SK-N-SH (cell line): ENCODE data around the gene DDIT3. TPM values are rescaled to one million over a fixed set of nuclear protein-coding genes. Genes with fewer than 3 reads are reported as not detected.

ENCODE experiments used
- CTCF ChIA-PET: fragments of 300-600, 350-600 bp; formaldehyde crosslinking; extraction: SDS; loops from one replicate; lab custom pipeline; 2021; lab: Yijun Ruan, JAX
- POLR2A ChIA-PET: fragments of 350-600 bp; sonication (Branson Sonifier 250); formaldehyde crosslinking; extraction: SDS; loops from one replicate; lab custom pipeline; 2020; ENCODE audit warnings: antibody characterized with exemption, inconsistent platforms; lab: Yijun Ruan, JAX
- DNase-seq: peaks from one replicate; pipeline ENCODE4 v3.0.0; 2012
- H2AFZ ChIP-seq: fragments of 200-600 bp; sonication (generic); 2 replicates; pipeline ENCODE4 v1.8.1; 2016; ENCODE audit warnings: antibody characterized with exemption, mild to moderate bottlenecking, low read depth
- H3F3A ChIP-seq: fragments of 200-600 bp; sonication (generic); replicated peaks from 2 replicates; pipeline ENCODE3; 2016; ENCODE audit warnings: antibody characterized with exemption, mild to moderate bottlenecking; ENCODE audit not compliant: insufficient read depth
- H3K27ac ChIP-seq, 2 experiments: fragments of 200-500 bp in 1 of 2; fragments of 200-600 bp in 1 of 2; sonication (Bioruptor generic) in 1 of 2; sonication (generic), shearing (Covaris generic) in 1 of 2; 2 replicates each; pipeline versions ENCODE4 v1.5.1 to v1.6.1; 2014 to 2016; ENCODE audit warnings: low read depth in 2 of 2, inconsistent platforms in 1 of 2, low read length in 1 of 2, mild to moderate bottlenecking in 1 of 2, mixed read lengths in 1 of 2
- H3K27me3 ChIP-seq: fragments of 200-600 bp; sonication (generic), shearing (Covaris generic); 2 replicates; pipeline ENCODE4 v1.6.1; 2016; ENCODE audit warnings: mixed run types; ENCODE audit not compliant: insufficient read depth
- H3K36me3 ChIP-seq, 2 experiments: fragments of 200-500 bp in 1 of 2; fragments of 200-600 bp in 1 of 2; sonication (Bioruptor generic) in 1 of 2; sonication (generic) in 1 of 2; replicated peaks in 1 of 2; 2 replicates each; pipeline versions ENCODE3 to v1.5.1; 2014 to 2016; ENCODE audit warnings: low read length in 1 of 2, mild to moderate bottlenecking in 1 of 2; ENCODE audit not compliant: insufficient read depth in 2 of 2, control insufficient read depth in 1 of 2
- H3K4me1 ChIP-seq, 2 experiments: fragments of 200-500 bp in 1 of 2; fragments of 200-600 bp in 1 of 2; sonication (Bioruptor generic) in 1 of 2; sonication (generic), shearing (Covaris generic) in 1 of 2; 2 replicates each; pipeline versions ENCODE4 v1.5.1 to v1.6.1; 2014 to 2016; ENCODE audit warnings: low read depth in 1 of 2, low read length in 1 of 2, mixed run types in 1 of 2; ENCODE audit not compliant: insufficient read depth in 2 of 2, control insufficient read depth in 1 of 2
- H3K4me2 ChIP-seq: fragments of 200-600 bp; sonication (generic), shearing (Covaris generic); 2 replicates; pipeline ENCODE4 v1.6.1; 2017; ENCODE audit warnings: mixed run types
- H3K4me3 ChIP-seq, 2 experiments: fragments of 200-500 bp in 1 of 2; fragments of 200-600 bp in 1 of 2; sonication (Bioruptor generic) in 1 of 2; sonication (generic), shearing (Covaris generic) in 1 of 2; 2 replicates each; pipeline versions ENCODE4 v1.5.1 to v1.8.1; 2014 to 2016; ENCODE audit warnings: low read depth in 2 of 2, inconsistent platforms in 1 of 2, low read length in 1 of 2, mild to moderate bottlenecking in 1 of 2, mixed read lengths in 1 of 2, moderate library complexity in 1 of 2
- H3K79me2 ChIP-seq: fragments of 200-600 bp; sonication (generic); 2 replicates; pipeline ENCODE4 v1.8.1; 2017; ENCODE audit warnings: mild to moderate bottlenecking; ENCODE audit not compliant: insufficient read depth
- H3K9ac ChIP-seq: fragments of 200-600 bp; sonication (generic); 2 replicates; pipeline ENCODE4 v1.6.1; 2017; ENCODE audit warnings: mixed run types
- H3K9me2 ChIP-seq: fragments of 200-600 bp; sonication (generic); 2 replicates; pipeline ENCODE4 v1.6.1; 2017; ENCODE audit warnings: mixed run types
- H3K9me3 ChIP-seq: fragments of 200-600 bp; sonication (generic); 2 replicates; pipeline ENCODE4 v1.6.1; 2017; ENCODE audit warnings: mixed run types, mild to moderate bottlenecking, moderate library complexity
- H4K20me1 ChIP-seq: fragments of 200-600 bp; sonication (generic); 2 replicates; pipeline ENCODE4 v1.6.1; 2017; ENCODE audit warnings: mild to moderate bottlenecking, mixed run types; ENCODE audit not compliant: insufficient read depth
- EP300 ChIP-seq, 2 experiments: IDR thresholded peaks; 2 replicates each; pipeline versions ENCODE4 v1.4.0 to v1.6.1; 2012; ENCODE audit warnings: borderline replicate concordance in 1 of 2, low read depth in 1 of 2, low read length in 1 of 2
- EZH2phosphoT487 ChIP-seq: fragments of 200-600 bp; sonication (generic); IDR thresholded peaks from 2 replicates; pipeline ENCODE4 v1.6.1; 2017; ENCODE audit warnings: low read depth, mixed run types, mild to moderate bottlenecking, antibody characterized with exemption, moderate library complexity, borderline replicate concordance
- FOSL2 ChIP-seq: IDR thresholded peaks from 2 replicates; pipeline ENCODE4 v1.4.0; 2012; ENCODE audit warnings: low read depth, mild to moderate bottlenecking, moderate library complexity, borderline replicate concordance
- FOXJ3 ChIP-seq: sonication (generic); formaldehyde crosslinking; IDR thresholded peaks from 2 replicates; pipeline ENCODE4 v1.5.1; 2020; ENCODE audit warnings: mild to moderate bottlenecking, missing genetic modification reagents
- FOXM1 ChIP-seq: IDR thresholded peaks from 2 replicates; pipeline ENCODE4 v1.4.0; 2012; ENCODE audit warnings: low read depth, mild to moderate bottlenecking
- MEF2A ChIP-seq: IDR thresholded peaks from 2 replicates; pipeline ENCODE4 v1.4.0; 2012; ENCODE audit warnings: low read depth, borderline replicate concordance
- NFIC ChIP-seq: IDR thresholded peaks from 2 replicates; pipeline ENCODE4 v1.4.0; 2012; ENCODE audit warnings: borderline replicate concordance
- NRF1 ChIP-seq: IDR thresholded peaks from 2 replicates; pipeline ENCODE4 v1.6.1; 2012; ENCODE audit warnings: low read depth, mild to moderate bottlenecking, low read length
- RAD21 ChIP-seq: IDR thresholded peaks from 2 replicates; pipeline ENCODE4 v1.6.1; 2012; ENCODE audit warnings: mild to moderate bottlenecking, low read length
- RXRA ChIP-seq: IDR thresholded peaks from 2 replicates; pipeline ENCODE4 v1.4.0; 2012; ENCODE audit warnings: low read depth, mild to moderate bottlenecking, borderline replicate concordance
- SIN3A ChIP-seq: IDR thresholded peaks from 2 replicates; pipeline ENCODE4 v1.6.1; 2012; ENCODE audit warnings: low read depth, mild to moderate bottlenecking, low read length, moderate library complexity, borderline replicate concordance
- SMC3 ChIP-seq: IDR thresholded peaks from 2 replicates; pipeline ENCODE4 v1.6.1; 2012; ENCODE audit warnings: low read depth, low read length, improper control_type of control experiment
- TEAD4 ChIP-seq: IDR thresholded peaks from 2 replicates; pipeline ENCODE4 v1.4.0; 2012; ENCODE audit warnings: mild to moderate bottlenecking, borderline replicate concordance; ENCODE audit not compliant: insufficient read depth
- YY1 ChIP-seq: IDR thresholded peaks from 2 replicates; pipeline ENCODE4 v1.4.0; 2012; ENCODE audit warnings: low read depth, mild to moderate bottlenecking
- WGBS: methylation state at CpG from one replicate; pipeline ENCODE4 v1.1.6; 2017; ENCODE audit warnings: low lambda C conversion rate; 5-methylcytosine and 5-hydroxymethylcytosine counted together
- polyA plus RNA-seq, 3 experiments: library from polyadenylated mRNA; depleted of rRNA; stranded (reverse); fragments of >200 nt; gene quantifications; 2 replicates each; pipeline ENCODE4 v1.2.3, GENCODE V29; 2012
- TF ChIP-seq, protein P1 (sequence below): IDR thresholded peaks from 2 replicates; pipeline ENCODE4; 2012
- TF ChIP-seq, protein P2 (sequence below): IDR thresholded peaks from 2 replicates; pipeline ENCODE4 v1.4.0; 2012; ENCODE audit warnings: low read depth, borderline replicate concordance
- TF ChIP-seq, protein P3 (sequence below): IDR thresholded peaks from 2 replicates; pipeline ENCODE4 v1.6.1; 2012; ENCODE audit warnings: mild to moderate bottlenecking, low read depth, low read length, moderate library complexity
- TF ChIP-seq, protein P4 (sequence below): fragments of 150-350 bp; IDR thresholded peaks from 2 replicates; pipeline ENCODE4 v1.6.1; 2016; ENCODE audit warnings: mild to moderate bottlenecking, low read depth, low read length

The DDIT3 gene
- polyA plus RNA-seq, 1 of the 3 experiments (the other 2 are of a cell fraction), result 26.3 TPM

DNA sequence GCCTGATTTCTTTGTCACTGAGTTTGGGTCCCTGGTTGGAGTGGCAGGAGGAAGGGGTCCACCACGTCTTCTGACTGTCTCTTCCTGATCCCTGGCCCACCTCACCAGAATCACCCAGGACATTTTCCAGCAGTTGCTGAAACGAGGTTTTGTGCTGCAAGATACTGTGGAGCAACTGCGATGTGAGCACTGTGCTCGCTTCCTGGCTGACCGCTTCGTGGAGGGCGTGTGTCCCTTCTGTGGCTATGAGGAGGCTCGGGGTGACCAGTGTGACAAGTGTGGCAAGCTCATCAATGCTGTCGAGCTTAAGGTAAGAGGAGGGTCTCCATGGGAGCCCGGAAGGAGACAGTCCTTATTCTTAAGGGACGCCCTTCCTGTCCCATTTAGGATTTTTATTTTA is 20.1 kb downstream of the DDIT3 start:
- Histone ChIP-seq H3K9me3 (no peaks in the 10 kb centered on the region), H3K36me3 (peaks cover 55 to 80% of the 10 kb centered on the region in 2 experiments), H3K9ac (no peak overlapping the region), H3K27me3 (no peaks in the 10 kb centered on the region), H3F3A (peaks cover 10% of the 10 kb centered on the region), H3K79me2 (peaks cover 3% of the 10 kb centered on the region; the same call in 1 of the 2 replicates), H3K4me1 (no peaks in the 10 kb centered on the region), H3K4me3 (no peak overlapping the region), H3K4me2 (no peak overlapping the region), H3K9me2 (no peaks in the 10 kb centered on the region), H3K27ac (no peak overlapping the region), H4K20me1 (no peaks in the 10 kb centered on the region), H2AFZ (no peak overlapping the region)
- TF ChIP-seq NRF1 (no peak), EP300 (IDR thresholded peaks at IDR 0.05; ENCODE audit: borderline replicate concordance in 1 of 2, low read depth in 1 of 2, low read length in 1 of 2) (no peak), SMC3 (no peak), YY1 (no peak)
- TF ChIP-seq, protein P1, sequence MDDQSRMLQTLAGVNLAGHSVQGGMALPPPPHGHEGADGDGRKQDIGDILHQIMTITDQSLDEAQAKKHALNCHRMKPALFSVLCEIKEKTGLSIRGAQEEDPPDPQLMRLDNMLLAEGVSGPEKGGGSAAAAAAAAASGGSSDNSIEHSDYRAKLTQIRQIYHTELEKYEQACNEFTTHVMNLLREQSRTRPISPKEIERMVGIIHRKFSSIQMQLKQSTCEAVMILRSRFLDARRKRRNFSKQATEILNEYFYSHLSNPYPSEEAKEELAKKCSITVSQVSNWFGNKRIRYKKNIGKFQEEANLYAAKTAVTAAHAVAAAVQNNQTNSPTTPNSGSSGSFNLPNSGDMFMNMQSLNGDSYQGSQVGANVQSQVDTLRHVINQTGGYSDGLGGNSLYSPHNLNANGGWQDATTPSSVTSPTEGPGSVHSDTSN, result no peak
- POLR2A ChIA-PET, result interaction anchor here (1.0 kb wide), 1 partner anchor 10 kb away, joined by 4 read pairs; no protein-coding TSS in a partner anchor
- WGBS, result 97% methylated on average over 11 of the region's 11 CpGs
- DNase-seq, result no peak
- CTCF ChIA-PET, result interaction anchor here (1.4 kb wide), 2 partner anchors 17 to 41 kb away, joined by 3 to 4 read pairs; partner anchors contain the start of gene GLI1

DNA sequence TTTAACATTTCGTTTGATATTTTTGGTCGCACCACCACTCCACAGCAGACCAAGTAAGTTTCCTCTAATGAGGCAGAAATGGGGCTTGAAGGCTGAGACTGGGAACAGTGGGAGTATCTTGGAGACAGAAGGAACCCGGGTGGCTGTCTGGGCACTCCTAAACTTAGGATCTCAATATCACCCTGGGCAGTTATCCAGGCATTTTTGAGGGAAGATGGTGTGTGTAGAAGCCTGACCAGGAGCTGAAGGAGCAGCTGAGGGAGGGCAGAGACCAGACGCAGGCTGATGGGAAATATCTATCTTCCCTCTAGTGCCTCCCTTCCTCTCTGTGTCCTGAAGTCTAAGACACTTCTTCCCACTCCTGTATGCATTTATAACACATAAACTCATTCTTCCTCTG is 21.7 kb downstream of the DDIT3 start:
- Histone ChIP-seq H3K4me1 (no peaks in the 10 kb centered on the region), H3K4me2 (no peak overlapping the region), H2AFZ (no peak overlapping the region), H3K9me3 (no peaks in the 10 kb centered on the region), H3K9me2 (no peaks in the 10 kb centered on the region), H3K9ac (no peak overlapping the region), H3K36me3 (peaks cover 47 to 71% of the 10 kb centered on the region in 2 experiments), H3K79me2 (peaks cover 3% of the 10 kb centered on the region; the same call in 1 of the 2 replicates), H4K20me1 (no peaks in the 10 kb centered on the region), H3K4me3 (no peak overlapping the region), H3K27ac (no peak overlapping the region), H3F3A (peaks cover 10% of the 10 kb centered on the region), H3K27me3 (no peaks in the 10 kb centered on the region)
- TF ChIP-seq FOSL2 (no peak), NFIC (no peak), RXRA (no peak), TEAD4 (no peak), FOXM1 (no peak), FOXJ3 (no peak), EZH2phosphoT487 (no peak), SIN3A (no peak), RAD21 (no peak), MEF2A (no peak), EP300 (IDR thresholded peaks at IDR 0.05; ENCODE audit: borderline replicate concordance in 1 of 2, low read depth in 1 of 2, low read length in 1 of 2) (no peak)
- TF ChIP-seq, protein P2, sequence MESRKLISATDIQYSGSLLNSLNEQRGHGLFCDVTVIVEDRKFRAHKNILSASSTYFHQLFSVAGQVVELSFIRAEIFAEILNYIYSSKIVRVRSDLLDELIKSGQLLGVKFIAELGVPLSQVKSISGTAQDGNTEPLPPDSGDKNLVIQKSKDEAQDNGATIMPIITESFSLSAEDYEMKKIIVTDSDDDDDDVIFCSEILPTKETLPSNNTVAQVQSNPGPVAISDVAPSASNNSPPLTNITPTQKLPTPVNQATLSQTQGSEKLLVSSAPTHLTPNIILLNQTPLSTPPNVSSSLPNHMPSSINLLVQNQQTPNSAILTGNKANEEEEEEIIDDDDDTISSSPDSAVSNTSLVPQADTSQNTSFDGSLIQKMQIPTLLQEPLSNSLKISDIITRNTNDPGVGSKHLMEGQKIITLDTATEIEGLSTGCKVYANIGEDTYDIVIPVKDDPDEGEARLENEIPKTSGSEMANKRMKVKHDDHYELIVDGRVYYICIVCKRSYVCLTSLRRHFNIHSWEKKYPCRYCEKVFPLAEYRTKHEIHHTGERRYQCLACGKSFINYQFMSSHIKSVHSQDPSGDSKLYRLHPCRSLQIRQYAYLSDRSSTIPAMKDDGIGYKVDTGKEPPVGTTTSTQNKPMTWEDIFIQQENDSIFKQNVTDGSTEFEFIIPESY, result no peak
- TF ChIP-seq, protein P3, sequence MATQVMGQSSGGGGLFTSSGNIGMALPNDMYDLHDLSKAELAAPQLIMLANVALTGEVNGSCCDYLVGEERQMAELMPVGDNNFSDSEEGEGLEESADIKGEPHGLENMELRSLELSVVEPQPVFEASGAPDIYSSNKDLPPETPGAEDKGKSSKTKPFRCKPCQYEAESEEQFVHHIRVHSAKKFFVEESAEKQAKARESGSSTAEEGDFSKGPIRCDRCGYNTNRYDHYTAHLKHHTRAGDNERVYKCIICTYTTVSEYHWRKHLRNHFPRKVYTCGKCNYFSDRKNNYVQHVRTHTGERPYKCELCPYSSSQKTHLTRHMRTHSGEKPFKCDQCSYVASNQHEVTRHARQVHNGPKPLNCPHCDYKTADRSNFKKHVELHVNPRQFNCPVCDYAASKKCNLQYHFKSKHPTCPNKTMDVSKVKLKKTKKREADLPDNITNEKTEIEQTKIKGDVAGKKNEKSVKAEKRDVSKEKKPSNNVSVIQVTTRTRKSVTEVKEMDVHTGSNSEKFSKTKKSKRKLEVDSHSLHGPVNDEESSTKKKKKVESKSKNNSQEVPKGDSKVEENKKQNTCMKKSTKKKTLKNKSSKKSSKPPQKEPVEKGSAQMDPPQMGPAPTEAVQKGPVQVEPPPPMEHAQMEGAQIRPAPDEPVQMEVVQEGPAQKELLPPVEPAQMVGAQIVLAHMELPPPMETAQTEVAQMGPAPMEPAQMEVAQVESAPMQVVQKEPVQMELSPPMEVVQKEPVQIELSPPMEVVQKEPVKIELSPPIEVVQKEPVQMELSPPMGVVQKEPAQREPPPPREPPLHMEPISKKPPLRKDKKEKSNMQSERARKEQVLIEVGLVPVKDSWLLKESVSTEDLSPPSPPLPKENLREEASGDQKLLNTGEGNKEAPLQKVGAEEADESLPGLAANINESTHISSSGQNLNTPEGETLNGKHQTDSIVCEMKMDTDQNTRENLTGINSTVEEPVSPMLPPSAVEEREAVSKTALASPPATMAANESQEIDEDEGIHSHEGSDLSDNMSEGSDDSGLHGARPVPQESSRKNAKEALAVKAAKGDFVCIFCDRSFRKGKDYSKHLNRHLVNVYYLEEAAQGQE, result no peak
- TF ChIP-seq, protein P4, sequence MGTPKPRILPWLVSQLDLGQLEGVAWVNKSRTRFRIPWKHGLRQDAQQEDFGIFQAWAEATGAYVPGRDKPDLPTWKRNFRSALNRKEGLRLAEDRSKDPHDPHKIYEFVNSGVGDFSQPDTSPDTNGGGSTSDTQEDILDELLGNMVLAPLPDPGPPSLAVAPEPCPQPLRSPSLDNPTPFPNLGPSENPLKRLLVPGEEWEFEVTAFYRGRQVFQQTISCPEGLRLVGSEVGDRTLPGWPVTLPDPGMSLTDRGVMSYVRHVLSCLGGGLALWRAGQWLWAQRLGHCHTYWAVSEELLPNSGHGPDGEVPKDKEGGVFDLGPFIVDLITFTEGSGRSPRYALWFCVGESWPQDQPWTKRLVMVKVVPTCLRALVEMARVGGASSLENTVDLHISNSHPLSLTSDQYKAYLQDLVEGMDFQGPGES, result no peak
- DNase-seq, result no peak
- ChIA-PET POLR2A (interaction anchor here (0.7 kb wide), 1 partner anchor 61 kb away, joined by 5 read pairs; no protein-coding TSS in a partner anchor), CTCF (interaction anchor here (0.8 kb wide), 1 partner anchor 135 kb away, joined by 3 read pairs; no protein-coding TSS in a partner anchor)
- 92% methylated on average over 4 of the region's 4 CpGs for WGBS
